ENCODE measurements around the gene CMIP.

Gene CMIP

DNA sequence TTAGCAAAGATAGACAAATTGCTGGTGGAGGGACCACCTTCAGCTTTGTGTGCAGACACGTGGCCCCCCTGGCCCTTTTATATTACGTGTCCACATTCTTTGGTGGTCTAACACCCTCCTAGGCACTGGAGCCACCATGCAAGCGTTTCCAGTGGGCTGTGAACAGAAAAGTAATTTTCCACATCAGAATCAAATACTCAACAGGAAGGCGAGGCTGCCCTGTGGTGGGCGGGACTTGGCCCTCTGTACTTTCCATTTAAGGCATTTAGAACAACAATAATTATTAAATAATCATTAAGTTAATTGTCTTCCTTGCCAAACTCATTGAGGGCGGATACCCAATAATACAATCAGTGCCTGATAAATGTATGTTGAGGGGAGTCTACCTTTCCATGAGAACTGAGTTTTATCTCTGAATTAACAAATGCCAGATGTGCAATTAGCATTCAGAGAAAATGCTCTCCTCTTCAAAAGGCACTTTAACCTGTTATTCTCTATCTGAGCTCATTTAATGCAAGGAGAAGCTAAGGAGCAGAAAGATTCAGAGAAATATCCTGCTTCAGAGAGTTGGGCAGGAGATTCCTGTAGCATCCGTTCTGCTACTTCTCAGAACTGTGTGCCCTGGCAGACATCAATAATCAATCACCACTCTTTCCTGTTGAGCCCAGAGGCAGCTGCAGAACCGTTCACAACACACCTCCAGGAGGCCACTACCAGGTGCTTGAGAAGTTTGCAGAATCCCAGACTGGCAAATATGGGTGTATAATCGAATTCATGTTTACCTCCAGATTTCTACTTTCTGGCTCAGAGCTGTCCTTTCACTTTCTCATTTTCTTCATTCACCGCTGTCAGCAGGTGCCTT, 109.4 kb downstream of the CMIP start:
- DNase-seq, result no peak

GRCh38 chr16:81554979-81555378, 110.4 kb downstream of the CMIP start:
- DNase-seq, result no peak

DNA sequence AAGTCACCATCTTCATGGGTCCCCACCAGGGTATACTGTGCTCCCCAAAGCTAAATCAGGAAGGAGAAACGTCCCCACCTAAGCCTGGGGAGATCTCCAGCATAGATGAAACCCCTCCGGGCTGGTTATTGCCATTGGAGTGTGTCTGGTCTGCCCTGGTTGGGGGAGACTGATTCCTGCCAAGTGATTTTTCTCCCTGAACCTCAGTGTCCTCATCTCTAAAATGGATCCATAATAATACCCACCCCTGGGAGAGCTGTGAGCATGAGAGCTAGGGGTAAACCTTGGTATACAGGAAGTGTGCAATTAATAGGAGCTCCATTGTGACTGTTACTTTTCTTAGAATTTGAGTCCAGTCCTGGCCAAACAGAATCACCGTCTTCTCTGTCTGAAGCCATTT, 111.1 kb downstream of the CMIP start:
- DNase-seq, result no peak

- DNase-seq, result no peak
Observed at GRCh38 chr16:81556715-81557284, 112.2 kb downstream of the CMIP start.

GRCh38 chr16:81558077-81558443, 113.5 kb downstream of the CMIP start:
- DNase-seq, result no peak

- DNase-seq, result no peak
Observed at GRCh38 chr16:81558444-81559175, 114.0 kb downstream of the CMIP start.

DNA sequence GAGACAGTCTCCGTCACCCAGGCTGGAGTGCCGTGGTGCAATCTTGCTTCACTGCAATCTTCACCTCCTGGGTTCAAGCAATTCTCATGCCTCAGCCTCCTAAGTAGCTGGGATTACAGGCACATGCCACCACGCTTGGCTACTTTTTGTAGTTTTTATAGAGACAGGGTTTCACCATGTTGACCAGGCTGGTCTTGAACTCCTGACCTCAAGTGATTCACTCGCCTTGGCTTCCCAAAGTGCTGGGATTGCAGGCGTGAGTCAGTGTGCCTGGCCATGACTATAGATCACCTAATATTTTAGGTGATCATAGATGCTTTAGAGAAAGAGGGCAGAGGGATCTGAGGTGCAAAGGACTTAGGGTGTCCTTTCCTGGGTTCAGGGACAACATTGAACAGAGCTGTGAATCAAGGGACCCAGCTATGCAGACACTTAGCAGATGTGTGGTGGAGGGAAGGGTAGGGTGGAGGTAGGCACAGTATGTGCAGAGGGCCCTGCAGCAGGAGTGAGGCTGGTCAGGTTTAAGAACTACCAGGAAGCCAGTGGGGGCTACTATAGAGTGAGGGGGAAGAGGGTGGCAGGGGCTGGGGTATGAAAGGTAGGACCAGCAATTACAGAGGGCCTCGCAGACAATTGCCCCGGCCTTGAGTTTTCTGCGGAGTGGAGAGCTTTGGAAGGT, 116.5 kb downstream of the CMIP start:
- no peak for DNase-seq

DNA sequence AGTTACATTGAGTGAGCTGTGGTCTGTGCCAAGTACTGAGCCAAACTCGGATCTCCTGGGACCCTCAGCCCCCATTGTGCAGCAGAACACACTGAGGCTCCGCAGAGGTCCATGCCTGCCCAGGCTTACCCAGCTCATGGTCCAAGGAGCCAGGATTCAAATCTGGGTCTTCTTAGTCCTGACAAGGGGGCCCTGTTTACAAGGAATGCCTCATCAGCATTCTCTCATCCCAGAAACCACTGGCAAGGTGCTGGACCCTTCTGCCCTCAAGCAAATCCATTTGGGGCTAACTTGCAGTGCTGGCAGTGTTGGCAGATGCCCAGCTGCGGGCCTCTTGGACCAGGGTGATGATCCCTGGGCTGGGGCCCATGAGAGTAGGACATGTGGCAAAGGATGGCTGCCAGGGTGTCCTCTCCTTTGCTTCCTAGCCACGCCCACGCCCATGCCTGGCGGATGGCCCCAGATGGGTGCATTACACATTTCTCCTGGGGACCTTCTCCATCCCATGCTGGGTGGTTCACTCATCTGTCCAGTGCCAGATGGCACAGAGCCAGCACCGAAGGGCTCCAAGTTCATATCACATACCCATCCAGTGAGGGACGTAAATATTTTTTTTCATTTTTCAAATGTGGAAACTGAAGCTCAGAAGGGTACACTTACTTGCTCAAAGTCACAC, 117.7 kb downstream of the CMIP start:
- DNase-seq, result no peak

- no peak for DNase-seq
Observed at GRCh38 chr16:81562926-81563325, 118.3 kb downstream of the CMIP start.

DNA sequence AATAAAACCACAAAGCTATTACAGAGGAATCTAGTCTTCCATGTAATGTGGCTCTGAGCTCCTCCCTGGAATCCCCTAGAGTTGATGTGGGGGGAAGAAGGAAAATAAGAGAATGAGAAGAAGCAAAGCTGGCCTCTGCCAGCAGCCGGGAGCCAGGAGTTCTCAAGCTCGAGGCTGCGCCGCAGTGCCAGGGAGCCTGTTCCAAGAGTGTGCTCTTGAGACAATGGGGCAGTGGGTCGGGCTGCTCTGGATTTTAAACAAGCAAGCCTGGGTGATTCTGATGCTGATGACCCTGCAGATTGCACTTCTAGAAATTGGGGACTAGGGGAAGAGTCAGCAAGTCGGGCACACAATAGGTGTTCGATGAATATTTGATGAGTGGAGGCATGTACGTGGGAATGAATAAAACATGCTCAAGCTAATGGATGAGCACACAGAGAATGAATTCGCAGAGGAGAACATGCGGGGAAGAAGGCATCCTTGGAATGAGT, 119.9 kb downstream of the CMIP start:
- no peak for DNase-seq

DNA sequence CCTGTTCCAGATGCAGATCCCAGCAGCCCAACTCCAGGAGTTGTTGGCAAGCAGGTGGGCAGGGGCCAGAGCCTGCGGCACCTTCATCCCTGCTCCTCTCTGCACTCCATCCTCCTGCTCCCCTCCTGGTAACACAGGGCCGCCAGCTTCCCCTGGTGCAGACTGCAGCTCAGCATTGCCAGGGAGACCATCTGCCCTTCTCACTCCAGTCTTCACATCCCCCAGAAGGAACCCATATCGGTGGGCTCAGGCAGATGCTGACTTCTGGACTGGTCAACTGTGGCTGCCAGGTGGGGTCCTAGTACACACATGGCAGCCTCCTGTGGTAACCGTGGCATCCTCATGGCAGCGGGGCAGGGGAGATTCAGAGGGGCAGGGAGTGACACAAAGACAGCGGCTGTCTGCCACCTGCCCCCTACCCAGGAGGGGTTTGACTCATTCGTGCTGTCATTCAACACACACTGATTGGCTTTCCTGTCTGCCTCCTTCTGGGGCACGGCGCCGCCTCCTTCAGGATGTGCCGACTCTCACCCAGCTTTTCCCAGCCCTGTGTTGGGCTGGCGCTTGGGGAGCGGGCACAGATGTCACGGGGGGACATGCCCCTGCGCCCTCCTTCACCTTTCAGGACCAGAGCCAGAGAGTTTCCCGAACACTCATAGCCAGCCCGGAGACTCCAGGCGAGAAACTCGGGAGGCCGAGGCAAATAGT, 120.9 kb downstream of the CMIP start:
- no peak for DNase-seq

DNA sequence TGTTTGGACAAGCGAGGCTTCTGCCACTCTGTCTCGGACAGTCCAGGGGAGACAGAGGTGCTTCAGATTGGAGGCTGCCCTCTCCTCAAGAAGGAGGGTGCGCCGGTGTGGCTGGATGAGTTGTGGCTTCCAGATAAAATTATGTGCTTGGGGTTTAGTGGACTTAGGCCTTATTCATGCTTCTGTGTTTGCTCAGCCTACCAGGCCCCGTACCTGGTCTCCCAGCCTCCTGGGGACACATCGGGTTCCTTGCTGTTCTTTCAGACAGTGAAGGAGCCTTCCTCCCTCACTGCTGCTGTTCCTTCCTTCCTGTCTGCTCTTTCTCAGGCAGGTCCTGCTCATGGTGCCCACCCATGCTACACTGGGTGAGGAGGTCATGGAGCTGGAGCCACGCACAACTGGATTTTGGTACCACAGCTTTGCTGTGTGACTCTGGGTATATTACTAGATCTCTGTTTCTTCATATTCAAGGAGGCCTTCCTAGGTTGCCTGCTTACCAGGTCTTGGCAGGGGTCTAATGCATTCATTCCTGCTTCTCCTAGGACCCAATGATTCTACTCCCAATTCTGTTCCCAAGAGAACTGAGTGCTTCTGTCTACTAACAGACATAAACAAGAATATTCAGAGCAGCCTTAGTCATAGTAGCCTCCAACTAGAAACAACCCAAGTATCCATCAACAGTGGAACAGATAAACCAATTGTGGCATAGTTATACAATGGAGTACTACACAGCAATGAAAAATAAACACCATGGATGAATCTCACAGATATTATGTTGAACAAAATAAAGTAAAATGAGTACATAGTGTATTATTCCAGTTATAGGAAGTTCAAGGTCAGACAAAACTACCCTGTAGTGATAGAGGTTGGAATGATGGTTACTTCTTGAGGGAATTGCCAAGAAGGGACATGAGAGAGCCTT, 121.7 kb downstream of the CMIP start:
- no peak for DNase-seq

- DNase-seq, result no peak
Observed at GRCh38 chr16:81567087-81567486, 122.5 kb downstream of the CMIP start.

GRCh38 chr16:81567987-81568748, 123.6 kb downstream of the CMIP start:
- DNase-seq, result peak; percentile 77

DNA sequence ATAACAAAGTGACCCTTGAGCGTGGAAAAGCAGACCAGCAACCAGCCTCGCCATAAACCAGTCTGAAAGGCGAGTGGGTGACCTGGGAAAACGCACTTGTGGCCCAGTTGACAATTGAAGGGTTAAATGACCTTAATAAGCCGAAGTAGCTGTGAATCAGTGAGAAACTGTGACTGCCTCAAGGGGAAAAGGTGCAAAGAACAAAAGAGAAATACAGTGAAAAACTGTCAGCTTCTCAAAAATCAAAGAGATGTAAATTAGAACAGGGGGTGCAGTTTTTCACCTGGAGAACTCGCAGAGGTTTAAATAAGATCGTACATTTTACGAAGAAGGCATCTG, 124.1 kb downstream of the CMIP start:
- no peak for DNase-seq

- no peak for DNase-seq
Observed at GRCh38 chr16:81569361-81570034, 124.9 kb downstream of the CMIP start.

- no peak for DNase-seq
Observed at GRCh38 chr16:81570151-81570846, 125.7 kb downstream of the CMIP start.

DNA sequence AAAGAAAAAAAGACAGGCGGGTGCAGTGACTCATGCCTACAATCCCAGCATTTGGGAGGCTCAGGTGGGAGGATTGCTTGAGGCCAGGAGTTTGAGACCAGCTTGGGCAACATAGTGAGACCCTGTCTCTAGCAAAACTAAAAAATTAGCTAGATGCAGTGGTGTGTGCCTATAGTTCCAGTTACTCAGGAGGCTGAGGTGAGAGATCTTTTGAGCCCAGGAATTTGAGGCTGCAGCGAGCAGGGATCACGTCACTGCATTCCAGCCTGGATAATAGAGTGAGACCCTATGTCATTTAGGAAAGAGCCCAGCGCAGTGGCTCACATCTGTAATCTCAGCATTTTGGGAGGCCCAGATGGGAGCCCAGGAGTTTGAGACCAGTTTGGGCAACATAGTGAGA, 126.6 kb downstream of the CMIP start:
- no peak for DNase-seq

All from stimulated activated CD4-positive, alpha-beta T cell treated with anti-CD3 and anti-CD28 coated beads, Interleukin-1b, Interleukin-23, amount 100 ng/mL, for 48 hours (primary cell).